SK-N-SH (cell line): ENCODE measurements around the gene PAN2. TPM values are rescaled to one million over a fixed set of nuclear protein-coding genes. Genes with fewer than 3 reads are reported as not detected.
A peak's percentile ranks its signal among the peaks of the same experiment; 100 is the strongest.

Experiments used
- CTCF ChIA-PET: fragments of 300-600, 350-600 bp; formaldehyde crosslinking; extraction: SDS; loops from one replicate; lab custom pipeline; 2021; lab: Yijun Ruan, JAX
- POLR2A ChIA-PET: fragments of 350-600 bp; sonication (Branson Sonifier 250); formaldehyde crosslinking; extraction: SDS; loops from one replicate; lab custom pipeline; 2020; ENCODE audit warnings: antibody characterized with exemption, inconsistent platforms; lab: Yijun Ruan, JAX
- DNase-seq: peaks from one replicate; pipeline ENCODE4 v3.0.0; 2012
- H2AFZ ChIP-seq: fragments of 200-600 bp; sonication (generic); 2 replicates; pipeline ENCODE4 v1.8.1; 2016; ENCODE audit warnings: antibody characterized with exemption, mild to moderate bottlenecking, low read depth
- H3F3A ChIP-seq: fragments of 200-600 bp; sonication (generic); replicated peaks from 2 replicates; pipeline ENCODE3; 2016; ENCODE audit warnings: antibody characterized with exemption, mild to moderate bottlenecking; ENCODE audit not compliant: insufficient read depth
- H3K27ac ChIP-seq, 2 experiments: fragments of 200-500 bp in 1 of 2; fragments of 200-600 bp in 1 of 2; sonication (Bioruptor generic) in 1 of 2; sonication (generic), shearing (Covaris generic) in 1 of 2; 2 replicates each; pipeline versions ENCODE4 v1.5.1 to v1.6.1; 2014 to 2016; ENCODE audit warnings: low read depth in 2 of 2, inconsistent platforms in 1 of 2, low read length in 1 of 2, mild to moderate bottlenecking in 1 of 2, mixed read lengths in 1 of 2
- H3K27me3 ChIP-seq: fragments of 200-600 bp; sonication (generic), shearing (Covaris generic); 2 replicates; pipeline ENCODE4 v1.6.1; 2016; ENCODE audit warnings: mixed run types; ENCODE audit not compliant: insufficient read depth
- H3K36me3 ChIP-seq, 2 experiments: fragments of 200-500 bp in 1 of 2; fragments of 200-600 bp in 1 of 2; sonication (Bioruptor generic) in 1 of 2; sonication (generic) in 1 of 2; replicated peaks in 1 of 2; 2 replicates each; pipeline versions ENCODE3 to v1.5.1; 2014 to 2016; ENCODE audit warnings: low read length in 1 of 2, mild to moderate bottlenecking in 1 of 2; ENCODE audit not compliant: insufficient read depth in 2 of 2, control insufficient read depth in 1 of 2
- H3K4me1 ChIP-seq, 2 experiments: fragments of 200-500 bp in 1 of 2; fragments of 200-600 bp in 1 of 2; sonication (Bioruptor generic) in 1 of 2; sonication (generic), shearing (Covaris generic) in 1 of 2; 2 replicates each; pipeline versions ENCODE4 v1.5.1 to v1.6.1; 2014 to 2016; ENCODE audit warnings: low read depth in 1 of 2, low read length in 1 of 2, mixed run types in 1 of 2; ENCODE audit not compliant: insufficient read depth in 2 of 2, control insufficient read depth in 1 of 2
- H3K4me2 ChIP-seq: fragments of 200-600 bp; sonication (generic), shearing (Covaris generic); 2 replicates; pipeline ENCODE4 v1.6.1; 2017; ENCODE audit warnings: mixed run types
- H3K4me3 ChIP-seq, 2 experiments: fragments of 200-500 bp in 1 of 2; fragments of 200-600 bp in 1 of 2; sonication (Bioruptor generic) in 1 of 2; sonication (generic), shearing (Covaris generic) in 1 of 2; 2 replicates each; pipeline versions ENCODE4 v1.5.1 to v1.8.1; 2014 to 2016; ENCODE audit warnings: low read depth in 2 of 2, inconsistent platforms in 1 of 2, low read length in 1 of 2, mild to moderate bottlenecking in 1 of 2, mixed read lengths in 1 of 2, moderate library complexity in 1 of 2
- H3K79me2 ChIP-seq: fragments of 200-600 bp; sonication (generic); 2 replicates; pipeline ENCODE4 v1.8.1; 2017; ENCODE audit warnings: mild to moderate bottlenecking; ENCODE audit not compliant: insufficient read depth
- H3K9ac ChIP-seq: fragments of 200-600 bp; sonication (generic); 2 replicates; pipeline ENCODE4 v1.6.1; 2017; ENCODE audit warnings: mixed run types
- H3K9me2 ChIP-seq: fragments of 200-600 bp; sonication (generic); 2 replicates; pipeline ENCODE4 v1.6.1; 2017; ENCODE audit warnings: mixed run types
- H3K9me3 ChIP-seq: fragments of 200-600 bp; sonication (generic); 2 replicates; pipeline ENCODE4 v1.6.1; 2017; ENCODE audit warnings: mixed run types, mild to moderate bottlenecking, moderate library complexity
- H4K20me1 ChIP-seq: fragments of 200-600 bp; sonication (generic); 2 replicates; pipeline ENCODE4 v1.6.1; 2017; ENCODE audit warnings: mild to moderate bottlenecking, mixed run types; ENCODE audit not compliant: insufficient read depth
- CHD2 ChIP-seq: fragments of 150-350 bp; IDR thresholded peaks from 2 replicates; pipeline ENCODE4 v1.6.1; 2018; ENCODE audit warnings: low read length; ENCODE audit not compliant: partially characterized antibody
- ELF1 ChIP-seq: IDR thresholded peaks from 2 replicates; pipeline ENCODE4 v1.4.0; 2012
- EZH2phosphoT487 ChIP-seq: fragments of 200-600 bp; sonication (generic); IDR thresholded peaks from 2 replicates; pipeline ENCODE4 v1.6.1; 2017; ENCODE audit warnings: low read depth, mixed run types, mild to moderate bottlenecking, antibody characterized with exemption, moderate library complexity, borderline replicate concordance
- GABPA ChIP-seq: IDR thresholded peaks from 2 replicates; pipeline ENCODE4 v1.4.0; 2012; ENCODE audit warnings: low read depth, mild to moderate bottlenecking
- GATA2 ChIP-seq: sonication (generic); formaldehyde crosslinking; IDR thresholded peaks from 2 replicates; pipeline ENCODE4 v1.5.0; 2020; ENCODE audit warnings: mild to moderate bottlenecking, missing genetic modification reagents
- IRF3 ChIP-seq: fragments of 150-350 bp; IDR thresholded peaks from 2 replicates; pipeline ENCODE4 v1.6.1; 2016; ENCODE audit warnings: mild to moderate bottlenecking, low read depth, low read length
- MAX ChIP-seq: IDR thresholded peaks from 2 replicates; pipeline ENCODE4 v1.4.0; 2012; ENCODE audit warnings: low read depth
- NFIC ChIP-seq: IDR thresholded peaks from 2 replicates; pipeline ENCODE4 v1.4.0; 2012; ENCODE audit warnings: borderline replicate concordance
- NRF1 ChIP-seq: IDR thresholded peaks from 2 replicates; pipeline ENCODE4 v1.6.1; 2012; ENCODE audit warnings: low read depth, mild to moderate bottlenecking, low read length
- REST ChIP-seq: IDR thresholded peaks from 2 replicates; pipeline ENCODE4 v1.6.1; 2012; ENCODE audit warnings: mild to moderate bottlenecking, low read depth, low read length, moderate library complexity
- RFX5 ChIP-seq: IDR thresholded peaks from 2 replicates; pipeline ENCODE4 v1.6.1; 2012; ENCODE audit warnings: mild to moderate bottlenecking, improper control_type of control experiment, low read length
- RXRA ChIP-seq: IDR thresholded peaks from 2 replicates; pipeline ENCODE4 v1.4.0; 2012; ENCODE audit warnings: low read depth, mild to moderate bottlenecking, borderline replicate concordance
- SIN3A ChIP-seq: IDR thresholded peaks from 2 replicates; pipeline ENCODE4 v1.6.1; 2012; ENCODE audit warnings: low read depth, mild to moderate bottlenecking, low read length, moderate library complexity, borderline replicate concordance
- SMC3 ChIP-seq: IDR thresholded peaks from 2 replicates; pipeline ENCODE4 v1.6.1; 2012; ENCODE audit warnings: low read depth, low read length, improper control_type of control experiment
- TEAD4 ChIP-seq: IDR thresholded peaks from 2 replicates; pipeline ENCODE4 v1.4.0; 2012; ENCODE audit warnings: mild to moderate bottlenecking, borderline replicate concordance; ENCODE audit not compliant: insufficient read depth
- YY1 ChIP-seq: IDR thresholded peaks from 2 replicates; pipeline ENCODE4 v1.4.0; 2012; ENCODE audit warnings: low read depth, mild to moderate bottlenecking
- ZBTB33 ChIP-seq: IDR thresholded peaks from 2 replicates; pipeline ENCODE4 v1.4.0; 2012; ENCODE audit warnings: low read depth, borderline replicate concordance
- WGBS: methylation state at CpG from one replicate; pipeline ENCODE4 v1.1.6; 2017; ENCODE audit warnings: low lambda C conversion rate; 5-methylcytosine and 5-hydroxymethylcytosine counted together
- polyA plus RNA-seq, 3 experiments: library from polyadenylated mRNA; depleted of rRNA; stranded (reverse); fragments of >200 nt; gene quantifications; 2 replicates each; pipeline ENCODE4 v1.2.3, GENCODE V29; 2012

PAN2 gene
- polyA plus RNA-seq, 1 of the 3 experiments (the other 2 are of a cell fraction), result 37.1 TPM

- ChIA-PET CTCF (interaction anchor here (0.5 to 5.2 kb wide), 13 partner anchors 10 to 1316 kb away, joined by 3 to 49 read pairs (median 5); partner anchors contain the start of genes ANKRD52, CNPY2, PA2G4 and RAB5B), POLR2A (interaction anchor here (0.6 to 1.8 kb wide), 11 partner anchors 9 to 222 kb away, joined by 3 to 12 read pairs (median 4); partner anchors contain the start of genes ANKRD52, CNPY2, CS and RNF41)
- Histone ChIP-seq H3K9me2 (no peaks in the 10 kb centered on the region), H3K79me2 (no peaks in the 10 kb centered on the region), H3K4me3 (peak overlapping the region; percentile 69 to 74), H3K9ac (peak overlapping the region; percentile 85), H4K20me1 (no peaks in the 10 kb centered on the region), H3K9me3 (no peaks in the 10 kb centered on the region), H3K27ac (peak overlapping the region; percentile 88 to 92; a peak in 3 of 4 replicates), H3K36me3 (peaks cover 16 to 31% of the 10 kb centered on the region in 2 experiments), H3K4me2 (peak overlapping the region; percentile 86), H3F3A (peaks cover 48% of the 10 kb centered on the region), H2AFZ (peak overlapping the region; percentile 96), H3K27me3 (no peaks in the 10 kb centered on the region), H3K4me1 (peaks cover 0 to 8% of the 10 kb centered on the region in 2 experiments; a peak in 1 of 4 replicates)
- 36% methylated on average over 21 of the region's 21 CpGs for WGBS
- TF ChIP-seq ZBTB33, result no peak
- 0 out of 2 replicates have a peak, but pooled peaks have one; percentile 23 for TF ChIP-seq RXRA
- TF ChIP-seq SMC3, result no peak
- no peak for TF ChIP-seq EZH2phosphoT487
- DNase-seq, result peak; percentile 53
Observed at GRCh38 chr12:56267443-56268071, 66.2 kb downstream of the PAN2 start.

- H3K27ac ChIP-seq, result peak within 1 kb of the TSS; percentile 88 to 92
- ChIA-PET POLR2A (interaction anchor here (0.6 to 1.8 kb wide), 12 partner anchors 9 to 197 kb away, joined by 3 to 12 read pairs (median 4); partner anchors contain the start of genes ANKRD52, CNPY2, CS and RNF41), CTCF (interaction anchor here (0.5 to 5.2 kb wide), 18 partner anchors 10 to 1317 kb away, joined by 3 to 49 read pairs (median 3); partner anchors contain the start of genes ANKRD52, CNPY2, PA2G4 and RNF41)
- H3K36me3 ChIP-seq, result peaks cover 16 to 28% of the 10 kb centered on the region in 2 experiments
- peak within 1 kb of the TSS; percentile 86 for H3K4me2 ChIP-seq
- peaks cover 4 to 8% of the 10 kb centered on the region in 2 experiments; a peak in 1 of 4 replicates for H3K4me1 ChIP-seq
- 2% methylated on average over 51 of the region's 68 CpGs for WGBS
- H3K79me2 ChIP-seq, result no peaks in the 10 kb centered on the region
- peak; percentile 98 for DNase-seq
- H4K20me1 ChIP-seq, result no peaks in the 10 kb centered on the region
- H3K4me3 ChIP-seq, result peak within 1 kb of the TSS; percentile 69 to 74
- H2AFZ ChIP-seq, result peak within 1 kb of the TSS; percentile 96
- no peaks in the 10 kb centered on the region for H3K9me3 ChIP-seq
- H3F3A ChIP-seq, result peaks cover 50% of the 10 kb centered on the region
- H3K9ac ChIP-seq, result peak within 1 kb of the TSS; percentile 85
- H3K27me3 ChIP-seq, result no peaks in the 10 kb centered on the region
- no peaks in the 10 kb centered on the region for H3K9me2 ChIP-seq
- no peak for TF ChIP-seq YY1
- TF ChIP-seq IRF3, result 0 out of 2 replicates have a peak, but pooled peaks have one; percentile 5
- peak; percentile 83 for TF ChIP-seq GABPA
- no peak for TF ChIP-seq TEAD4
- no peak for TF ChIP-seq RXRA
- no peak for TF ChIP-seq REST
- no peak for TF ChIP-seq EZH2phosphoT487
- peak; percentile 62 for TF ChIP-seq NRF1
- no peak for TF ChIP-seq GATA2 (CRISPR knock-in tag)
- TF ChIP-seq MAX, result peak; percentile 82
- TF ChIP-seq NFIC, result no peak
- peak; percentile 75 for TF ChIP-seq RFX5
- TF ChIP-seq CHD2, result peak; percentile 23
- no peak; the same call in 1 of the 2 replicates for TF ChIP-seq ELF1
- 0 out of 2 replicates have a peak, but pooled peaks have one; percentile 11 for TF ChIP-seq SIN3A
Observed at GRCh38 chr12:56266693-56267442, 66.9 kb downstream of the PAN2 start, which contains the start of gene COQ10A. TSS of gene COQ10A (plus strand) at chr12:56266942. CDS start at chr12:56267119, 177 bp downstream.
